HepG2 (cell line): ENCODE measurements around the gene TAF6L. TPM values are rescaled to one million over a fixed set of nuclear protein-coding genes. Genes with fewer than 3 reads are reported as not detected.

Experiments used
- CBFB ChIP-seq: sonication (generic); formaldehyde crosslinking; IDR thresholded peaks from 2 replicates; pipeline ENCODE4 v1.4.0; 2020; ENCODE audit warnings: missing genetic modification reagents
- SNRNP70 ChIP-seq: fragments of 200-400 bp; formaldehyde crosslinking; IDR thresholded peaks from 2 replicates; pipeline ENCODE4 v1.6.1; 2017; ENCODE audit warnings: mild to moderate bottlenecking, low read depth, low read length, moderate library complexity
- ZNF138 ChIP-seq: sonication (generic); formaldehyde crosslinking; IDR thresholded peaks from 2 replicates; pipeline ENCODE4 v1.5.0; 2020; ENCODE audit warnings: mild to moderate bottlenecking, low read depth, missing genetic modification reagents
- ZNF883 ChIP-seq: sonication (generic); formaldehyde crosslinking; IDR thresholded peaks from 2 replicates; pipeline ENCODE4 v1.5.1; 2020; ENCODE audit warnings: mild to moderate bottlenecking, missing genetic modification reagents; ENCODE audit errors: not compliant biosample characterization
- polyA plus RNA-seq, 8 experiments: library from polyadenylated mRNA; depleted of rRNA in 3 of 8; stranded (reverse) in 7 of 8; unstranded in 1 of 8; fragments of >200 nt; fragmentation: Illumina TruSeq in 4 of 8; extraction: Trizol in 4 of 8; gene quantifications; 2 replicates each; pipeline versions ENCODE4 v1.2.1 to v1.2.3, GENCODE V29; 2011 to 2016; ENCODE audit warnings: low read depth in 4 of 8, missing spikeins in 1 of 8, mixed read lengths in 1 of 8; ENCODE audit not compliant: insufficient read depth in 1 of 8
- total RNA-seq, 5 experiments: library from RNA; depleted of rRNA; stranded (reverse); fragments of >200 nt; fragmentation: Illumina TruSeq; extraction: Trizol; gene quantifications; 2 replicates each; pipeline ENCODE4 v1.2.3, GENCODE V29; 2016; ENCODE audit warnings: low read depth in 1 of 5
- TF ChIP-seq, protein P1 (sequence below): conservative IDR thresholded peaks from 2 replicates; pipeline ENCODE4 v1.6.1; 2018; ENCODE audit warnings: missing genetic modification reagents
- TF ChIP-seq, protein P2 (sequence below), 2 experiments: sonication (generic) in 1 of 2; formaldehyde crosslinking in 1 of 2; IDR thresholded peaks; 2 replicates each; pipeline versions ENCODE4 v1.6.1 to v1.9.0; 2014 to 2022; ENCODE audit warnings: antibody characterized with exemption in 1 of 2, borderline replicate concordance in 1 of 2, inconsistent platforms in 1 of 2, low read depth in 1 of 2, missing genetic modification reagents in 1 of 2
- TF ChIP-seq, protein P3 (sequence below): sonication (generic); formaldehyde crosslinking; IDR thresholded peaks from 2 replicates; pipeline ENCODE4 v1.8.0; 2022; ENCODE audit warnings: mild to moderate bottlenecking, missing genetic modification reagents, moderate library complexity
- TF ChIP-seq, protein P4 (sequence below): sonication (generic); formaldehyde crosslinking; conservative IDR thresholded peaks from 2 replicates; pipeline ENCODE4 v1.8.0; 2022; ENCODE audit warnings: mild to moderate bottlenecking, moderate library complexity, missing genetic modification reagents
- TF ChIP-seq, protein P5 (sequence below): sonication (generic); formaldehyde crosslinking; IDR thresholded peaks from 2 replicates; pipeline ENCODE4 v1.4.0; 2020; ENCODE audit warnings: mild to moderate bottlenecking, low read depth, missing genetic modification reagents
- TF ChIP-seq, protein P6 (sequence below): sonication (generic); formaldehyde crosslinking; IDR thresholded peaks from 2 replicates; pipeline ENCODE4 v1.5.0; 2020; ENCODE audit warnings: missing genetic modification reagents
- TF ChIP-seq, protein P7 (sequence below): sonication (generic); formaldehyde crosslinking; IDR thresholded peaks from 2 replicates; pipeline ENCODE4 v1.4.0; 2020; ENCODE audit warnings: missing genetic modification reagents, mild to moderate bottlenecking, borderline replicate concordance

The TAF6L gene
- total and polyA plus RNA-seq, 2 of the 13 experiments (the other 11 are each of a cell fraction or from before 2014, with no cell fraction given) = 12.6 to 19.4 TPM

DNA sequence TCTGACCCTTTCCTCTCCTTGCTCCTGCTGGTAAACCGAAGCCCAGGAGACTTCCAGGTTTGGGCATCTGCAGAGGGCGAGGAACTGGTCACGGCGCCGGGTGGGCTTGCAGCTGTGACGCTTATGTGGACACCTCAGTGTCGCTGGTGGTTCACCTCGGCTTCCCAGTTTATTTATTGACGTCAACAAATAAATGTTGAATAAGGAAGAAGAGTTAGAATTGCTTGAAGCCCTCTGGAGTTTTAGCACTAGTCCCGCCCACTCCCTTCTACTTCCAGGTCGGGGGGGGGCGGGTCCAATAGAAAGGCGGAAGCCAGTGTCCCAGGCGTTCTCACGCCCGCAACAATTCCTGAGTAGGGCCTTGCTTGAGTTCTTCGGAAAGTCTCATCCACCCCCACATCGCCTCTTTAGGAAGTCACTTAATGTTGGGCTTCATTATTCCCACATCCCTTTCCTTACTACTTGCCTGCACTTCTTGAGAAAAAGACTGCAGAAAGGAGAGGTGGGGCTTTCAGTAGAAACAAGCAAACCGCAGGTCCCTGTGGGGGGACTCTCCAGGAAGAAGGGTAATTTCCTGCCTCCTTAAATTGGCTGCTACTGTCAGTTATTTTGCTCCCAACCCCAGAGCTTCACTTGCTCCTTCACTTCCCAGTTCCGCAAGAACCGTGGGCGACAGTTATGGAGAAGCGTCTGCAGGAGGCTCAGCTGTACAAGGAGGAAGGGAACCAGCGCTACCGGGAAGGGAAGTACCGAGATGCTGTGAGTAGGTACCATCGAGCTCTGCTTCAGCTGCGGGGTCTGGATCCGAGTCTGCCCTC is 42.8 kb upstream of the TAF6L start, which contains the start of gene TTC9C (continued):
- TF ChIP-seq, protein P1, sequence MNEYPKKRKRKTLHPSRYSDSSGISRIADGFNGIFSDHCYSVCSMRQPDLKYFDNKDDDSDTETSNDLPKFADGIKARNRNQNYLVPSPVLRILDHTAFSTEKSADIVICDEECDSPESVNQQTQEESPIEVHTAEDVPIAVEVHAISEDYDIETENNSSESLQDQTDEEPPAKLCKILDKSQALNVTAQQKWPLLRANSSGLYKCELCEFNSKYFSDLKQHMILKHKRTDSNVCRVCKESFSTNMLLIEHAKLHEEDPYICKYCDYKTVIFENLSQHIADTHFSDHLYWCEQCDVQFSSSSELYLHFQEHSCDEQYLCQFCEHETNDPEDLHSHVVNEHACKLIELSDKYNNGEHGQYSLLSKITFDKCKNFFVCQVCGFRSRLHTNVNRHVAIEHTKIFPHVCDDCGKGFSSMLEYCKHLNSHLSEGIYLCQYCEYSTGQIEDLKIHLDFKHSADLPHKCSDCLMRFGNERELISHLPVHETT = peak; percentile 37; the same call in 1 of the 2 replicates
- TF ChIP-seq, protein P2, sequence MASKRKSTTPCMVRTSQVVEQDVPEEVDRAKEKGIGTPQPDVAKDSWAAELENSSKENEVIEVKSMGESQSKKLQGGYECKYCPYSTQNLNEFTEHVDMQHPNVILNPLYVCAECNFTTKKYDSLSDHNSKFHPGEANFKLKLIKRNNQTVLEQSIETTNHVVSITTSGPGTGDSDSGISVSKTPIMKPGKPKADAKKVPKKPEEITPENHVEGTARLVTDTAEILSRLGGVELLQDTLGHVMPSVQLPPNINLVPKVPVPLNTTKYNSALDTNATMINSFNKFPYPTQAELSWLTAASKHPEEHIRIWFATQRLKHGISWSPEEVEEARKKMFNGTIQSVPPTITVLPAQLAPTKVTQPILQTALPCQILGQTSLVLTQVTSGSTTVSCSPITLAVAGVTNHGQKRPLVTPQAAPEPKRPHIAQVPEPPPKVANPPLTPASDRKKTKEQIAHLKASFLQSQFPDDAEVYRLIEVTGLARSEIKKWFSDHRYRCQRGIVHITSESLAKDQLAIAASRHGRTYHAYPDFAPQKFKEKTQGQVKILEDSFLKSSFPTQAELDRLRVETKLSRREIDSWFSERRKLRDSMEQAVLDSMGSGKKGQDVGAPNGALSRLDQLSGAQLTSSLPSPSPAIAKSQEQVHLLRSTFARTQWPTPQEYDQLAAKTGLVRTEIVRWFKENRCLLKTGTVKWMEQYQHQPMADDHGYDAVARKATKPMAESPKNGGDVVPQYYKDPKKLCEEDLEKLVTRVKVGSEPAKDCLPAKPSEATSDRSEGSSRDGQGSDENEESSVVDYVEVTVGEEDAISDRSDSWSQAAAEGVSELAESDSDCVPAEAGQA (IDR thresholded peaks at IDR 0.05; ENCODE audit: low read depth) = 0 out of 2 replicates have a peak, but pooled peaks have one; percentile 37
- TF ChIP-seq, protein P2 (CRISPR knock-in tag; IDR thresholded peaks at IDR 0.05; ENCODE audit: borderline replicate concordance) = no peak
- TF ChIP-seq ZNF138 = no peak
- TF ChIP-seq, protein P3, sequence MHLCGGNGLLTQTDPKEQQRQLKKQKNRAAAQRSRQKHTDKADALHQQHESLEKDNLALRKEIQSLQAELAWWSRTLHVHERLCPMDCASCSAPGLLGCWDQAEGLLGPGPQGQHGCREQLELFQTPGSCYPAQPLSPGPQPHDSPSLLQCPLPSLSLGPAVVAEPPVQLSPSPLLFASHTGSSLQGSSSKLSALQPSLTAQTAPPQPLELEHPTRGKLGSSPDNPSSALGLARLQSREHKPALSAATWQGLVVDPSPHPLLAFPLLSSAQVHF (CRISPR knock-in tag) = no peak
- no peak for TF ChIP-seq ZNF883 (CRISPR knock-in tag)
- TF ChIP-seq, protein P4, sequence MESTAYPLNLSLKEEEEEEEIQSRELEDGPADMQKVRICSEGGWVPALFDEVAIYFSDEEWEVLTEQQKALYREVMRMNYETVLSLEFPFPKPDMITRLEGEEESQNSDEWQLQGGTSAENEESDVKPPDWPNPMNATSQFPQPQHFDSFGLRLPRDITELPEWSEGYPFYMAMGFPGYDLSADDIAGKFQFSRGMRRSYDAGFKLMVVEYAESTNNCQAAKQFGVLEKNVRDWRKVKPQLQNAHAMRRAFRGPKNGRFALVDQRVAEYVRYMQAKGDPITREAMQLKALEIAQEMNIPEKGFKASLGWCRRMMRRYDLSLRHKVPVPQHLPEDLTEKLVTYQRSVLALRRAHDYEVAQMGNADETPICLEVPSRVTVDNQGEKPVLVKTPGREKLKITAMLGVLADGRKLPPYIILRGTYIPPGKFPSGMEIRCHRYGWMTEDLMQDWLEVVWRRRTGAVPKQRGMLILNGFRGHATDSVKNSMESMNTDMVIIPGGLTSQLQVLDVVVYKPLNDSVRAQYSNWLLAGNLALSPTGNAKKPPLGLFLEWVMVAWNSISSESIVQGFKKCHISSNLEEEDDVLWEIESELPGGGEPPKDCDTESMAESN (CRISPR knock-in tag) = peak; percentile 78
- TF ChIP-seq, protein P5, sequence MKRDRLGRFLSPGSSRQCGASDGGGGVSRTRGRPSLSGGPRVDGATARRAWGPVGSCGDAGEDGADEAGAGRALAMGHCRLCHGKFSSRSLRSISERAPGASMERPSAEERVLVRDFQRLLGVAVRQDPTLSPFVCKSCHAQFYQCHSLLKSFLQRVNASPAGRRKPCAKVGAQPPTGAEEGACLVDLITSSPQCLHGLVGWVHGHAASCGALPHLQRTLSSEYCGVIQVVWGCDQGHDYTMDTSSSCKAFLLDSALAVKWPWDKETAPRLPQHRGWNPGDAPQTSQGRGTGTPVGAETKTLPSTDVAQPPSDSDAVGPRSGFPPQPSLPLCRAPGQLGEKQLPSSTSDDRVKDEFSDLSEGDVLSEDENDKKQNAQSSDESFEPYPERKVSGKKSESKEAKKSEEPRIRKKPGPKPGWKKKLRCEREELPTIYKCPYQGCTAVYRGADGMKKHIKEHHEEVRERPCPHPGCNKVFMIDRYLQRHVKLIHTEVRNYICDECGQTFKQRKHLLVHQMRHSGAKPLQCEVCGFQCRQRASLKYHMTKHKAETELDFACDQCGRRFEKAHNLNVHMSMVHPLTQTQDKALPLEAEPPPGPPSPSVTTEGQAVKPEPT (CRISPR knock-in tag) = no peak
- peak; percentile 56; the same call in 1 of the 2 replicates for TF ChIP-seq CBFB (CRISPR knock-in tag)
- TF ChIP-seq SNRNP70 = no peak
- TF ChIP-seq, protein P6, sequence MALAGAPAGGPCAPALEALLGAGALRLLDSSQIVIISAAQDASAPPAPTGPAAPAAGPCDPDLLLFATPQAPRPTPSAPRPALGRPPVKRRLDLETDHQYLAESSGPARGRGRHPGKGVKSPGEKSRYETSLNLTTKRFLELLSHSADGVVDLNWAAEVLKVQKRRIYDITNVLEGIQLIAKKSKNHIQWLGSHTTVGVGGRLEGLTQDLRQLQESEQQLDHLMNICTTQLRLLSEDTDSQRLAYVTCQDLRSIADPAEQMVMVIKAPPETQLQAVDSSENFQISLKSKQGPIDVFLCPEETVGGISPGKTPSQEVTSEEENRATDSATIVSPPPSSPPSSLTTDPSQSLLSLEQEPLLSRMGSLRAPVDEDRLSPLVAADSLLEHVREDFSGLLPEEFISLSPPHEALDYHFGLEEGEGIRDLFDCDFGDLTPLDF (CRISPR knock-in tag) = peak; percentile 45; the same call in 1 of the 2 replicates
- TF ChIP-seq, protein P7, sequence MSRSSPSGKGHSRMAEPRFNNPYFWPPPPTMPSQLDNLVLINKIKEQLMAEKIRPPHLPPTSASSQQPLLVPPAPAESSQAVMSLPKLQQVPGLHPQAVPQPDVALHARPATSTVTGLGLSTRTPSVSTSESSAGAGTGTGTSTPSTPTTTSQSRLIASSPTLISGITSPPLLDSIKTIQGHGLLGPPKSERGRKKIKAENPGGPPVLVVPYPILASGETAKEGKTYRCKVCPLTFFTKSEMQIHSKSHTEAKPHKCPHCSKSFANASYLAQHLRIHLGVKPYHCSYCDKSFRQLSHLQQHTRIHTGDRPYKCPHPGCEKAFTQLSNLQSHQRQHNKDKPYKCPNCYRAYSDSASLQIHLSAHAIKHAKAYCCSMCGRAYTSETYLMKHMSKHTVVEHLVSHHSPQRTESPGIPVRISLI (CRISPR knock-in tag) = no peak; the same call in 1 of the 2 replicates
